ENCODE measurements around the gene TRANK1. TPM values are rescaled to one million over a fixed set of nuclear protein-coding genes. Genes with fewer than 3 reads are reported as not detected.
A peak's percentile ranks its signal among the peaks of the same experiment; 100 is the strongest.

Gene TRANK1
- total RNA-seq, 2 experiments from 2014 or later = 39.2 to 44.8 TPM

DNA sequence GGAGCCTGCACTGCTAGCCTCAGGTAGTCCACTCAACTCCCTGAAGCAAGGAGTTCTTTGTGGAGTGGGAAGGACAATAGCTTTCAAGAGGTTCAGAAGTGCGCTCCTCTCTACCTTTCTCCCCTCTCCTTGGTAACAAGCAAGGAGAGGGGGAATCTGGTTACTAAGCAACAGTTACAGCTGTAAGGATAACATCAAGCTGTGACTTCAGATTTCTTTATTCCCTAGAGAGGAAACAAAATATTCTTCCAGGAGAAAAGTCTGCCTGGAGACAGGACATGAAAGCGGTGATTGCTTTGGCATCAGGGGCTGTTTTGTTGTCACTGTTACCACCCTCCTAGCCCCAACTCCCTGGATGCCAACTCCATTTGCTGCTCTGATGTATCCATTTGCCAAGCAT, 70.4 kb downstream of the TRANK1 start:
- Mint-ChIP-seq H3K27me3 (no peaks in the 10 kb centered on the region), H3K9me3 (no peaks in the 10 kb centered on the region), H3K4me3 (no peak overlapping the region), H3K27ac (peak overlapping the region; percentile 96), H3K36me3 (ENCODE audit: low read depth) (peaks cover 57% of the 10 kb centered on the region), H3K4me1 (ENCODE audit: low read depth) (peaks cover 64% of the 10 kb centered on the region)
- ATAC-seq (ENCODE audit: poor library complexity) (no peak), DNase-seq (no peak)
- TF ChIP-seq, protein P1, sequence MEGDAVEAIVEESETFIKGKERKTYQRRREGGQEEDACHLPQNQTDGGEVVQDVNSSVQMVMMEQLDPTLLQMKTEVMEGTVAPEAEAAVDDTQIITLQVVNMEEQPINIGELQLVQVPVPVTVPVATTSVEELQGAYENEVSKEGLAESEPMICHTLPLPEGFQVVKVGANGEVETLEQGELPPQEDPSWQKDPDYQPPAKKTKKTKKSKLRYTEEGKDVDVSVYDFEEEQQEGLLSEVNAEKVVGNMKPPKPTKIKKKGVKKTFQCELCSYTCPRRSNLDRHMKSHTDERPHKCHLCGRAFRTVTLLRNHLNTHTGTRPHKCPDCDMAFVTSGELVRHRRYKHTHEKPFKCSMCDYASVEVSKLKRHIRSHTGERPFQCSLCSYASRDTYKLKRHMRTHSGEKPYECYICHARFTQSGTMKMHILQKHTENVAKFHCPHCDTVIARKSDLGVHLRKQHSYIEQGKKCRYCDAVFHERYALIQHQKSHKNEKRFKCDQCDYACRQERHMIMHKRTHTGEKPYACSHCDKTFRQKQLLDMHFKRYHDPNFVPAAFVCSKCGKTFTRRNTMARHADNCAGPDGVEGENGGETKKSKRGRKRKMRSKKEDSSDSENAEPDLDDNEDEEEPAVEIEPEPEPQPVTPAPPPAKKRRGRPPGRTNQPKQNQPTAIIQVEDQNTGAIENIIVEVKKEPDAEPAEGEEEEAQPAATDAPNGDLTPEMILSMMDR (IDR thresholded peaks at IDR 0.05) = no peak
- H3K36me3 ChIP-seq (ENCODE audit: insufficient read depth, low read length) = peaks cover 31% of the 10 kb centered on the region
- H3K4me1 ChIP-seq (ENCODE audit: insufficient read depth, low read length) = peaks cover 23% of the 10 kb centered on the region
- H3K9me3 ChIP-seq (ENCODE audit: control insufficient read depth in 1 of 2, insufficient read depth in 1 of 2, low read length in 2 of 2) = no peaks in the 10 kb centered on the region
- ChIA-PET POLR2A (interaction anchor here (1.8 kb wide), 1 partner anchor 16 kb away, joined by 3 read pairs; no protein-coding TSS in a partner anchor), CTCF (no interaction called here)
- no peak overlapping the region for H3K27ac ChIP-seq (ENCODE audit: low read depth in 1 of 2, low read length in 2 of 2)
- H3K27me3 ChIP-seq (ENCODE audit: control insufficient read depth in 1 of 2, insufficient read depth in 2 of 2, low read length in 2 of 2) = no peaks in the 10 kb centered on the region
- H3K4me3 ChIP-seq (ENCODE audit: low read length) = no peak overlapping the region
- intact Hi-C loops (cut with DNase I, micrococcal nuclease) = no loop called here

DNA sequence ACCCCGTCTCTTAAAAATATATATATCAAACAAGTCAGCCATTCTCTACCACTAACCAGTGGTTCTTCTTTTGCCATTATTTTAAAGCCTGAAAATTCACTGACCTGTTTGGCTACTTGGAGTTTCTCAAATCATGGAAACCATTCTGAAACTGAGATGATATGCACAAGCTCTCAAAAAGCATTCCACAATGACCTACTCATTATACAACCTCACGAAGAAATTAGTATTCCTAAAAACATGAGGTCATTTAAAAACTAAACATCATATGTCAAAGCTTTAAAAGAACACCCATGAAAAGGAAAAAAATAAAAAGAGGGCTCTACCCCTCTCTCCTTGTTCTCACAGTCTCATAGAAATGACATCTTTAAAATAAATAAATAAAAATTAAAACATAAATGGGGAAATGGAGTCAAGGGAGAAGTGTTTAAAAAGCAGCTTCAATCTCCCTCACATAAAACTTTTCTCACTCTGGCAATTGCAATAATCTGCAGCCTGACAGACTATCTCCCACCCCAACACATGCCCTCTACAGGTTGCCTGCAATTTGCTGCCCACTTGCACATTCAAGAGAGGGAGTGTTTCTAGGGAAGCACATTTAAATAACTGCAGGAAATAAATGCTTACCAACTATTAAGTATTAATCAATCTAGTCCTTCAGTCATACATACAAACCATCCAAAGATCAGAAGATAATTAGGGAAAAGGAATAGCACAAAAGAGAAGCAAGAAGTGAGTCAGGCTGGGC, 73.3 kb downstream of the TRANK1 start:
- Histone ChIP-seq H3K27me3 (ENCODE audit: control insufficient read depth in 1 of 2, insufficient read depth in 2 of 2, low read length in 2 of 2) (no peaks in the 10 kb centered on the region), H3K27ac (ENCODE audit: low read depth in 1 of 2, low read length in 2 of 2) (no peak overlapping the region), H3K36me3 (ENCODE audit: insufficient read depth, low read length) (peaks cover 44% of the 10 kb centered on the region), H3K4me1 (ENCODE audit: insufficient read depth, low read length) (peaks cover 18% of the 10 kb centered on the region), H3K9me3 (ENCODE audit: control insufficient read depth in 1 of 2, insufficient read depth in 1 of 2, low read length in 2 of 2) (no peaks in the 10 kb centered on the region), H3K4me3 (ENCODE audit: low read length) (no peak overlapping the region)
- ATAC-seq (ENCODE audit: poor library complexity) = no peak
- peaks cover 69% of the 10 kb centered on the region for H3K36me3 Mint-ChIP-seq (ENCODE audit: low read depth)
- DNase-seq = no peak
- POLR2A ChIA-PET = no interaction called here
- no peak overlapping the region for H3K27ac Mint-ChIP-seq
- no peaks in the 10 kb centered on the region for H3K9me3 Mint-ChIP-seq
- TF ChIP-seq, protein P1 (IDR thresholded peaks at IDR 0.05) = no peak
- no peak overlapping the region for H3K4me3 Mint-ChIP-seq
- intact Hi-C loops (cut with DNase I, micrococcal nuclease) = no loop called here
- H3K27me3 Mint-ChIP-seq = no peaks in the 10 kb centered on the region
- CTCF ChIA-PET = no interaction called here
- H3K4me1 Mint-ChIP-seq (ENCODE audit: low read depth) = peaks cover 50% of the 10 kb centered on the region

DNA sequence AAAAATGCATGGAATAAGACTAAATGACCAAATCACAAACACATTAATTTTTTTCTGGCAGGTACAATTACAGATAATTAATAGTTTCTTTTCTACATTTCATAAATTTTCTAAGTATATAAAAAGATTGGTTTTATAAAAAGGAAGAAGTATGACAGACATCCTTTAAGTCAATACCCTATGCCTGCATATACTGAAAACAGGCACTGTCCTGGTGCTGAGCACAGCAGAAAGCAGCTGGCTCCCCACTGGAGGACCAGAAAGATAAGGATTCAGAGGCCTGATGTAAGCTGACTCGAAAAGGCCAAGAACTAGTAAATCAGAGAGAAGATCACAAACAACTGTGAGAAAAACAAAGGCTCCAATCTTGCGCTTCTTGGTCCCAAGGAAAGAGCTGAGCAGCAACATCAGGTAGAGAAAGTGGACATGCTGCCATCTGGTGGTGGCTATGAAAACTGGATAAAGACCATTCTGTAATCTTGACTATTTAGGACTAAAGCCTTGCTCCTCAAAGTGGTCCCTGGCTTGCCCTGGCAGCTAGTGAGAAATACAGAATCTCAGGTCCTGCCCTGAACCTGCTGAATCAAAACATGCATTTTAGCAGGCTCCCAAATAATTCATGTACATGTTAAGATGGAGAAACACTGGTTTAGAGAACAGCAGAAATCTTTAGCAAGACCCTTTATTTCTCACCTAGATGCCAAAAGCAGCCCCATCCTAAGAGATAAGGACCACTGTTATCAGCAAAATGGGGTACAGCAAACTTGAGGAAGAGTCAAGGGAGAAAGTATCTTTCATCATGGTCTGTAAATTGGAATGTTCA, 76.0 kb downstream of the TRANK1 start:
- Histone ChIP-seq H3K27ac (ENCODE audit: low read depth in 1 of 2, low read length in 2 of 2) (no peak overlapping the region), H3K27me3 (ENCODE audit: control insufficient read depth in 1 of 2, insufficient read depth in 2 of 2, low read length in 2 of 2) (no peaks in the 10 kb centered on the region), H3K9me3 (ENCODE audit: control insufficient read depth in 1 of 2, insufficient read depth in 1 of 2, low read length in 2 of 2) (no peaks in the 10 kb centered on the region), H3K4me1 (ENCODE audit: insufficient read depth, low read length) (peaks cover 18% of the 10 kb centered on the region), H3K4me3 (ENCODE audit: low read length) (no peak overlapping the region), H3K36me3 (ENCODE audit: insufficient read depth, low read length) (peaks cover 44% of the 10 kb centered on the region)
- ATAC-seq (ENCODE audit: poor library complexity) = peak; percentile 85
- peaks cover 42% of the 10 kb centered on the region for H3K4me1 Mint-ChIP-seq (ENCODE audit: low read depth)
- peaks cover 72% of the 10 kb centered on the region for H3K36me3 Mint-ChIP-seq (ENCODE audit: low read depth)
- H3K9me3 Mint-ChIP-seq = no peaks in the 10 kb centered on the region
- DNase-seq = peak in 13 of 14 experiments; percentile 10 to 83 (median 27)
- peak overlapping the region; percentile 12 for H3K27ac Mint-ChIP-seq
- ChIA-PET CTCF (interaction anchor here (0.6 to 3.7 kb wide), 15 partner anchors 9 to 149 kb away, joined by 3 to 23 read pairs (median 5); partner anchors contain the start of genes EPM2AIP1, MLH1 and TRANK1), POLR2A (interaction anchor here (0.7 to 2.7 kb wide), 4 partner anchors 37 to 123 kb away, joined by 3 to 8 read pairs (median 4); partner anchors contain the start of gene TRANK1)
- H3K27me3 Mint-ChIP-seq = no peaks in the 10 kb centered on the region
- intact Hi-C loops (cut with DNase I, micrococcal nuclease) = loop anchor here (2.0 to 10.0 kb wide), 6 partner anchors 33 to 904 kb away; no protein-coding TSS in a partner anchor
- H3K4me3 Mint-ChIP-seq = no peak overlapping the region
- TF ChIP-seq, protein P1 (IDR thresholded peaks at IDR 0.05) = peak; percentile 68
